ENCODE measurements around the gene CTU2. TPM values are rescaled to one million over a fixed set of nuclear protein-coding genes. Genes with fewer than 3 reads are reported as not detected.

CTU2 gene
- total and polyA plus RNA-seq, 10 of the 15 experiments (the other 5 are each of a cell fraction or from before 2014, with no cell fraction given), result 0.32 to 44.5 (median 18.2) TPM

DNA sequence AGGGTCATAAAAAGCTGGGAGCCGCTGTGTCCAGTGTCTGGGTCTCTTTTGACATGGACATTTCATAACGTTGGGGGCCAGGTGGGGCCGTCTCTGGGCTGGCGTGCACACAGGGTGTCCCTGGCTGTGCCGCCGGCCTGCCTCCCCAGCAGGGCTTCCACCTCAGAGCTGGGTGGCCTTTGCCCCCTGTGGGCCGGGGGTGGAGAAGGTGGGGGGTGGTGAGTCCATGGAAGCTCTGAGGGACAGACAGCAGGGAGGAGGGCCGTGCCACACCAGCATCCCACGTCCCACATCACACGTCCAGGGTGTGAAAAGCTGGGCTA lies 19.1 kb upstream of the CTU2 start (continued):
- TF ChIP-seq, protein P1, sequence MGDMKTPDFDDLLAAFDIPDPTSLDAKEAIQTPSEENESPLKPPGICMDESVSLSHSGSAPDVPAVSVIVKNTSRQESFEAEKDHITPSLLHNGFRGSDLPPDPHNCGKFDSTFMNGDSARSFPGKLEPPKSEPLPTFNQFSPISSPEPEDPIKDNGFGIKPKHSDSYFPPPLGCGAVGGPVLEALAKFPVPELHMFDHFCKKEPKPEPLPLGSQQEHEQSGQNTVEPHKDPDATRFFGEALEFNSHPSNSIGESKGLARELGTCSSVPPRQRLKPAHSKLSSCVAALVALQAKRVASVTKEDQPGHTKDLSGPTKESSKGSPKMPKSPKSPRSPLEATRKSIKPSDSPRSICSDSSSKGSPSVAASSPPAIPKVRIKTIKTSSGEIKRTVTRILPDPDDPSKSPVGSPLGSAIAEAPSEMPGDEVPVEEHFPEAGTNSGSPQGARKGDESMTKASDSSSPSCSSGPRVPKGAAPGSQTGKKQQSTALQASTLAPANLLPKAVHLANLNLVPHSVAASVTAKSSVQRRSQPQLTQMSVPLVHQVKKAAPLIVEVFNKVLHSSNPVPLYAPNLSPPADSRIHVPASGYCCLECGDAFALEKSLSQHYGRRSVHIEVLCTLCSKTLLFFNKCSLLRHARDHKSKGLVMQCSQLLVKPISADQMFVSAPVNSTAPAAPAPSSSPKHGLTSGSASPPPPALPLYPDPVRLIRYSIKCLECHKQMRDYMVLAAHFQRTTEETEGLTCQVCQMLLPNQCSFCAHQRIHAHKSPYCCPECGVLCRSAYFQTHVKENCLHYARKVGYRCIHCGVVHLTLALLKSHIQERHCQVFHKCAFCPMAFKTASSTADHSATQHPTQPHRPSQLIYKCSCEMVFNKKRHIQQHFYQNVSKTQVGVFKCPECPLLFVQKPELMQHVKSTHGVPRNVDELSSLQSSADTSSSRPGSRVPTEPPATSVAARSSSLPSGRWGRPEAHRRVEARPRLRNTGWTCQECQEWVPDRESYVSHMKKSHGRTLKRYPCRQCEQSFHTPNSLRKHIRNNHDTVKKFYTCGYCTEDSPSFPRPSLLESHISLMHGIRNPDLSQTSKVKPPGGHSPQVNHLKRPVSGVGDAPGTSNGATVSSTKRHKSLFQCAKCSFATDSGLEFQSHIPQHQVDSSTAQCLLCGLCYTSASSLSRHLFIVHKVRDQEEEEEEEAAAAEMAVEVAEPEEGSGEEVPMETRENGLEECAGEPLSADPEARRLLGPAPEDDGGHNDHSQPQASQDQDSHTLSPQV (IDR thresholded peaks at IDR 0.05), result no peak

DNA sequence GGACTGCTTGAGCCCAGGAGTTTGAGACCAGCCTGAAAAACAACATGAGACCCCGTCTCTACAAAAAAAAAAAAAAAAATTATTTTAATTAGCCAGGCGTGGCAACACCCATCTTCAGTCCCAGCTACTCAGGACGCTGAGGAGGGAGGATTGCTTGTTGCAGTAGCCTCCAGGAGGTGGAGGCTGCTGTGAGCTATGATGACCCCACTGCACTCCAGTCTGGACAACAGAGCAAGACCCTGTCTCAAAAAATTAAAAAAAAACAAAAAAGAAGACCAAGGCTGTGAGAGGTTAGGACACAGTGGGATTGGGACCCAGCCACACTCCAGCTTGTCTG lies 18.7 kb upstream of the CTU2 start:
- intact Hi-C loops (cut with micrococcal nuclease; ENCODE audit: unreplicated experiment) (no loop called here), in situ Hi-C loops (cut with MboI) (no loop called here)
- no peaks in the 10 kb centered on the region for H3K79me2 ChIP-seq (ENCODE audit: control insufficient read depth, insufficient read depth, low read length)
- H3K9ac ChIP-seq (ENCODE audit: control insufficient read depth, insufficient read depth, low read length), result no peak overlapping the region
- FAIRE-seq (no peak), DNase-seq (ENCODE audit: low read depth, low spot score) (no peak), ATAC-seq (no peak)
- 37% methylated on average over 3 of the region's 3 CpGs for WGBS (ENCODE audit: insufficient coverage, insufficient replicate concordance, low lambda C conversion rate, missing lambda C conversion rate)
- POLR2A ChIA-PET, result interaction anchor here (0.8 to 1.5 kb wide), 3 partner anchors 10 to 16 kb away, joined by 3 to 4 read pairs (median 4); no protein-coding TSS in a partner anchor
- SMC1A ChIA-PET (ENCODE audit: uncharacterized antibody, unreplicated experiment), result interaction anchor here (0.6 to 1.3 kb wide), 3 partner anchors 13 to 811 kb away, joined by 3 to 7 read pairs (median 4); no protein-coding TSS in a partner anchor
- H4K20me1 ChIP-seq (ENCODE audit: control insufficient read depth, insufficient read depth), result no peaks in the 10 kb centered on the region
- no peak overlapping the region for H3K4me2 ChIP-seq (ENCODE audit: control insufficient read depth, insufficient read depth)
- no TSS peak for BruUV-seq (replicated peaks)
- TF ChIP-seq BRCA1 (IDR thresholded peaks at IDR 0.05; ENCODE audit: low read depth, low read length), result no peak
- TF ChIP-seq, protein P1 (IDR thresholded peaks at IDR 0.05), result no peak
- peaks cover 32% of the 10 kb centered on the region for H3K4me1 ChIP-seq (ENCODE audit: control insufficient read depth, insufficient read depth, low read length)
- no peaks in the 10 kb centered on the region for H3K9me3 ChIP-seq (replicated peaks; ENCODE audit: control insufficient read depth, insufficient read depth, low read length)
- RAD21 ChIA-PET (ENCODE audit: unreplicated experiment), result no interaction called here
- no peak overlapping the region for H2AFZ ChIP-seq (ENCODE audit: control insufficient read depth, low read depth, low read length)
- no peaks in the 10 kb centered on the region; a peak in 1 of 4 replicates for H3K27me3 ChIP-seq (replicated peaks in 1 of 2; ENCODE audit: control insufficient read depth in 2 of 2, insufficient read depth in 2 of 2, low read length in 1 of 2)
- H3K36me3 ChIP-seq (ENCODE audit: control insufficient read depth in 2 of 2, insufficient read depth in 2 of 2, low read length in 1 of 2), result no peaks in the 10 kb centered on the region
- H3K27ac ChIP-seq (ENCODE audit: control insufficient read depth, insufficient read depth), result no peak overlapping the region
- no peak overlapping the region for H3K4me3 ChIP-seq
- CTCF ChIA-PET, result interaction anchor here (1.1 to 2.0 kb wide), 5 partner anchors 13 to 50 kb away, joined by 3 to 7 read pairs (median 4); no protein-coding TSS in a partner anchor

Data from GM12878 (cell line).